ENCODE results near the gene MST1. TPM values are rescaled to one million over a fixed set of nuclear protein-coding genes. Genes with fewer than 3 reads are reported as not detected.

Gene MST1
- total RNA-seq, 1 donor from 2014 or later = 5.5 TPM

DNA sequence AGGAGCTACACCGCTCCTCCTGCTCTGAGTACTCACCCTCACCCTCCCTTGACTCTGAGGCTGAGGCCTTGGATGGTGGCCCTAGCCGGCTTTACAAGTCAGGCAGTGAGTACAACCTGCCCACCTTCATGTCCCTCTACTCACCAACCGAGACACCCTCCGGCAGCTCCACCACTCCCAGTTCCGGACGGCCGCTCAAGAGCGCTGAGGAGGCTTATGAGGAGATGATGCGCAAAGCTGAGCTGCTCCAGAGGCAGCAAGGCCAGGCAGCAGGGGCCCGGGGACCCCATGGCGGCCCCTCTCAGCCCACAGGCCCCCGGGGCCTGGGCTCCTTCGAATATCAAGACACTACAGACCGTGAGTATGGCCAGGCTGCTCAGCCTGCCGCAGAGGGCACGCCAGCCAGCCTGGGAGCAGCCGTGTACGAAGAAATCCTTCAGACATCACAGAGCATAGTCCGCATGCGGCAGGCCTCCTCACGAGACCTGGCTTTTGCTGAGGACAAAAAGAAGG lies 36.3 kb downstream of the MST1 start:
- DNase-seq (ENCODE audit: low read depth) = no peak

DNA sequence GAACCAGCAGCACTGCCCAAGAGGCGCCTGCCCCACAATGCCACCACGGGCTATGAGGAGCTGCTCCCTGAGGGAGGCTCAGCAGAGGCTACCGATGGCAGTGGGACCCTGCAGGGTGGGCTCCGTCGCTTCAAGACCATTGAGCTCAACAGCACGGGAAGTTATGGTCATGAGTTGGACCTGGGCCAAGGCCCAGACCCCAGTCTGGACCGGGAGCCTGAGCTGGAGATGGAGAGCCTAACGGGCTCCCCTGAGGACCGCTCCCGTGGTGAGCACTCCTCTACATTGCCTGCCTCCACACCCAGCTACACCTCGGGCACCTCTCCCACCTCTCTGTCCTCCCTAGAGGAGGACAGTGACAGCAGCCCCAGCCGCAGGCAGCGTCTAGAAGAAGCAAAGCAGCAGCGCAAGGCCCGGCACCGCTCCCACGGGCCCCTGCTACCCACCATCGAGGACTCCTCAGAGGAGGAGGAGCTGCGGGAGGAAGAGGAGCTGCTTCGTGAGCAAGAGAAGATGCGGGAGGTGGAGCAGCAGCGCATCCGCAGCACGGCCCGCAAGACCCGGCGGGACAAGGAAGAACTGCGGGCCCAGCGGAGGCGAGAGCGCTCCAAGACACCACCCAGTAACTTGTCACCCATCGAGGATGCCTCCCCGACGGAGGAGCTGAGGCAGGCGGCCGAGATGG lies 36.9 kb downstream of the MST1 start:
- TF ChIP-seq, protein P1, sequence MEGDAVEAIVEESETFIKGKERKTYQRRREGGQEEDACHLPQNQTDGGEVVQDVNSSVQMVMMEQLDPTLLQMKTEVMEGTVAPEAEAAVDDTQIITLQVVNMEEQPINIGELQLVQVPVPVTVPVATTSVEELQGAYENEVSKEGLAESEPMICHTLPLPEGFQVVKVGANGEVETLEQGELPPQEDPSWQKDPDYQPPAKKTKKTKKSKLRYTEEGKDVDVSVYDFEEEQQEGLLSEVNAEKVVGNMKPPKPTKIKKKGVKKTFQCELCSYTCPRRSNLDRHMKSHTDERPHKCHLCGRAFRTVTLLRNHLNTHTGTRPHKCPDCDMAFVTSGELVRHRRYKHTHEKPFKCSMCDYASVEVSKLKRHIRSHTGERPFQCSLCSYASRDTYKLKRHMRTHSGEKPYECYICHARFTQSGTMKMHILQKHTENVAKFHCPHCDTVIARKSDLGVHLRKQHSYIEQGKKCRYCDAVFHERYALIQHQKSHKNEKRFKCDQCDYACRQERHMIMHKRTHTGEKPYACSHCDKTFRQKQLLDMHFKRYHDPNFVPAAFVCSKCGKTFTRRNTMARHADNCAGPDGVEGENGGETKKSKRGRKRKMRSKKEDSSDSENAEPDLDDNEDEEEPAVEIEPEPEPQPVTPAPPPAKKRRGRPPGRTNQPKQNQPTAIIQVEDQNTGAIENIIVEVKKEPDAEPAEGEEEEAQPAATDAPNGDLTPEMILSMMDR (conservative IDR thresholded peaks at IDR 0.05; ENCODE audit: low read depth, low read length) = no peak
- no peak for DNase-seq (ENCODE audit: low read depth)
- H3K4me3 ChIP-seq (ENCODE audit: low read depth, low read length) = no peak overlapping the region

More for the DNA sequence above, 36.3 kb downstream of the MST1 start:
- no peak overlapping the region for H3K4me3 ChIP-seq (ENCODE audit: low read depth, low read length)
- TF ChIP-seq, protein P1 (conservative IDR thresholded peaks at IDR 0.05; ENCODE audit: low read depth, low read length) = no peak

DNA sequence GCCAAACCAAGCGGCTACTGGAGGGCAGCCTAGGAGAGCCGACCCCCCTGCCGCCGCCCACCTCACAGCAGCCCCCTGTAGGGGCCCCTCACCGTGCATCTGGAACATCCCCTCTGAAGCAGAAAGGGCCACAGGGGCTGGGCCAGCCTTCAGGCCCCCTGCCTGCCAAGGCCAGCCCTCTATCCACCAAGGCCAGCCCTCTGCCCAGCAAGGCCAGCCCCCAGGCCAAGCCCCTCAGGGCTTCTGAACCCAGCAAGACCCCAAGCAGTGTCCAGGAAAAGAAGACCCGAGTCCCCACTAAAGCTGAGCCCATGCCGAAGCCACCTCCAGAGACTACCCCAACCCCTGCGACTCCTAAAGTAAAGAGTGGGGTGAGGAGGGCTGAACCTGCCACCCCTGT lies 38.6 kb downstream of the MST1 start:
- H3K4me3 ChIP-seq (ENCODE audit: low read depth, low read length) = no peak overlapping the region
- TF ChIP-seq, protein P1 (conservative IDR thresholded peaks at IDR 0.05; ENCODE audit: low read depth, low read length) = no peak
- no peak for DNase-seq (ENCODE audit: low read depth)

DNA sequence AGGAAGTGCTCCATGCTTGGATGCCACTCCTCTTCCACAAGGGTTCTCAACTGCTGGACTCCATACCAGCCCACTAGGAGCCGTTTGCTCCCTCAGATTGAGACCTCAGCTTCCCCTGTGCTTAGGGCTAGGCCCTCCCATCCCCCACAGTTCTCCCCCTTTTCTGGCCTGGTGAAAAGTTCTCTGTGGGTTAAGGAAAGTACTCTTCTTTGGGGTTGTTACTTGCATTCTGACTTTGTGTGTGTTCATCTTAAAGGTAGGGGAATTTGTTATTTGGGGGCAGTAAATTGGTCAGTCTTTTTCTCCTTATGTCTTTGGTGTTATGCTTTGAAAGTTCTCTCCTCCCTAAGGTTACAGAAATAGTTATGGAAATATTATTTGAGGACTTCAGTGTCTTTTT lies 39.1 kb downstream of the MST1 start:
- H3K4me3 ChIP-seq (ENCODE audit: low read depth, low read length) = no peak overlapping the region
- TF ChIP-seq, protein P1 (conservative IDR thresholded peaks at IDR 0.05; ENCODE audit: low read depth, low read length) = no peak
- DNase-seq (ENCODE audit: low read depth) = no peak

DNA sequence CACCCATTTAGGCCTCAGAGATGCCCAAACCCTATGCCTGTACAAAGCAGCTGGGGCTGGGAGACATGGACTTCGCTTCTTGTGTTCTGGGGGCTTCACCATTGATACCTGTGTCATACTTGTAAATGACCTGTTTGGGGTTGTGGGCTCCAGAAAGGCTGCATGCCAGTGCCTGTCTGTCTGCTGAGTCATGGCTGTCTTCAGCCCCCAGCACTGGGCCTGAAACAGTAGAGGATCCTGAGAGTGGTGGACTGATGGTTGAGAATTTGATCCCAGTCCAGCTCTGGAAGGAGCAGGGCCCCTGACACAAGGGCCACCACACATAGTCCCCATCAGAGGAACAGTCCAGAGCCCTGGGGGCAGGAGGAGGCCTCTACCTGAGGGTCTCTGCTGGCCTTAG lies 39.7 kb downstream of the MST1 start:
- DNase-seq (ENCODE audit: low read depth) = no peak
- TF ChIP-seq, protein P1 (conservative IDR thresholded peaks at IDR 0.05; ENCODE audit: low read depth, low read length) = no peak
- H3K4me3 ChIP-seq (ENCODE audit: low read depth, low read length) = no peak overlapping the region

DNA sequence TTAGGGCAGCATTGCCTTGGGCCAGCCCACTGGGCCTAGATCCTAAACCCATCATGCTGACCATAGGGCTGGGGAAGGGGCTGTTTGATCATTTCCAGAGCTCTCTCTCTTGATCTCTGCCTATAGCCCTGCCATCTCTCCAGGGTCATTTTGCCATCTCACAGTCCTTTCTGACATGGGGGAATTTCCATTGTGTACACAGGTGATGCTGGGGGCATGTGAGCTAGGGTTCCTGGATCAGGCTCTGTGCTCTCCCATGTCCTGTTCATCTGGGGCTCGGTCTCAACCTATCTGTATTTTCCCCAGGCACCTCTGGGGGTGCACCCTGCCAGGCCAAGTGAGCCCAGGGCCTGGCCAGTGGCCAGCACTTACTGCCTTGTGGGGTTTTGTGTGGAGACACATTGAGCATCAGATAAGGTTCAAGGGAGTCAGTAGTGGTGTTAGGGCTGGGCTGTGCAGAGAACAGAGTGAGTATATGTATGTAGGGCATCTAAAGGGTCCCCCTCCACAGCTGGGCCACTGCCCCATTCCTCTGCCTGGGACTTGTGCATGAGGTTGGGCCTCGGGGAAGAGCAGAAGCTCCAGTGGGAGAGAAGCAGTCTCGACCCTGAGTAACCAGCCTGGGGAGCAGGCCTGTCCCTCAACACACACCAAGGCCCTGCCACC lies 40.8 kb downstream of the MST1 start:
- DNase-seq (ENCODE audit: low read depth) = no peak
- TF ChIP-seq, protein P1 (conservative IDR thresholded peaks at IDR 0.05; ENCODE audit: low read depth, low read length) = no peak
- no peak overlapping the region for H3K4me3 ChIP-seq (ENCODE audit: low read depth, low read length)
